Osteocyte (in vitro differentiated cells): ENCODE measurements around the gene APOBEC3F. TPM values are rescaled to one million over a fixed set of nuclear protein-coding genes. Genes with fewer than 3 reads are reported as not detected.

Experiments
- DNase-seq: peaks from one replicate; pipeline ENCODE4 v3.0.0; 2021; ENCODE audit warnings: mixed read lengths; ENCODE audit not compliant: unreplicated experiment; ENCODE audit errors: extremely low spot score
- H3K27ac Mint-ChIP-seq: one replicate; pipeline ENCODE4 v1.8.0; 2021; ENCODE audit warnings: mild to moderate bottlenecking, mixed read lengths; ENCODE audit not compliant: unreplicated experiment
- H3K27me3 Mint-ChIP-seq: one replicate; pipeline ENCODE4 v1.8.0; 2021; ENCODE audit warnings: mixed read lengths; ENCODE audit not compliant: unreplicated experiment
- H3K36me3 Mint-ChIP-seq: one replicate; pipeline ENCODE4 v1.8.0; 2021; ENCODE audit warnings: mixed read lengths; ENCODE audit not compliant: unreplicated experiment
- H3K4me1 Mint-ChIP-seq: one replicate; pipeline ENCODE4 v1.8.0; 2021; ENCODE audit warnings: mixed read lengths; ENCODE audit not compliant: unreplicated experiment
- H3K4me3 Mint-ChIP-seq: one replicate; pipeline ENCODE4 v1.8.0; 2021; ENCODE audit warnings: mild to moderate bottlenecking, moderate library complexity, mixed read lengths; ENCODE audit not compliant: unreplicated experiment
- H3K9me3 Mint-ChIP-seq: one replicate; pipeline ENCODE4 v1.8.0; 2021; ENCODE audit warnings: mixed read lengths; ENCODE audit not compliant: unreplicated experiment
- total RNA-seq: library from RNA; stranded (reverse); gene quantifications from 2 replicates; pipeline ENCODE4 v1.2.1, GENCODE V29; 2021
- TF ChIP-seq, protein P1 (sequence below): fragments of 200-600 bp; sonication (generic); IDR thresholded peaks from 2 replicates; pipeline ENCODE4 v1.5.0; 2021; ENCODE audit warnings: antibody characterized with exemption, mild to moderate bottlenecking, moderate library complexity

APOBEC3F gene
- total RNA-seq, 1 donor from 2014 or later: 9.9 TPM

DNA sequence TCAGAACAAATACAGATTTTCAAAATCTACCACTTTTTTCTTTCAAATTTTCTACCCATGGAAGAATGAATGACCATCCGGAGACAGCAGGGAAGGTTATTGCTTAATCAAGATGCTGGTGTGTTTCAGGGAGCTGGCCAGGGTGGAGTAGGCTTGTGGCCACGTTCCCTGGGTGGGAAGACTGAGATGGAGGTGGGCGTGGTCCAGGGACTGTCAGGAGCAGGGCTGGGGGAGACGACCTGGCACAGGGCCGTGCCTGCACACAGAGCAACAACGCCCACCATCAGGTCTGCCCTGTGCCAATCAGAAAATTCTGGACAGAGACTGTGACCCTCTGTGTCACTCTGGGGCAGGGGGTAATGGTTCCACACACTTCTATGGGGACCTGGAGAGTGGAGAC lies 49.3 kb downstream of the APOBEC3F start:
- peaks cover 22% of the 10 kb centered on the region for H3K27me3 Mint-ChIP-seq

DNA sequence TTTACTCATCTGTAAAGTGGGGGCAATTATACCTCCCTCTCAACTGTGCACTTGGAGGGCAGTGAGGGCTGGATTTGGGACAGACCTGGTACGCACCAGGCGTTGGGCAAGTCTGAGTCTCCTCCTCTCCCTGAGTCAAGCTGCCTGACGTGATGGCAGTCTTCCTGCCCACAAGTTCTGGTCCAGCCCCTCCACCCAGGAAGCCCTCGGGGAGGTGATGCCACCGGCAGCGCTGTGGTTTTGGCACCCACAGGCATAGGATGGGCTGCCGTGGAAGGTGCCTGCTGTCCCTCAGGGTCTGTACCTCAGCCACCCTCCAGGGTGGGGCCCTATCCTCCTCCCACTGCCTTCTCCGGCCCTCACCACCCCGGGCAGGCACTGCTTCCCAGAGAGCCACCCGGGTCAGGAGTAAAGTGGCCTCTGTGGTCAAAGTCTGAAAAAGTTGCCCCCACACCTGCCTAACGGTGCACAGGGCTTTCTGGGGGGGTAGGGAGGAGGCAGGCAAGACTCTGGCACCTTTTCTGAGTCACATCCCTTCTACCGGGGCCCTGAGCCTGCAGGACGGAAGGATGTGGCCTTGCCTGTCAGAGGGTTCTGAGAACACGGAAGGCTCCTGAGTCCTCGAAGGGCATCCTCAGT lies 49.9 kb downstream of the APOBEC3F start:
- Mint-ChIP-seq H3K27me3 (peaks cover 22% of the 10 kb centered on the region), H3K4me3 (no peak overlapping the region), H3K4me1 (peaks cover 6% of the 10 kb centered on the region), H3K27ac (no peak overlapping the region), H3K36me3 (no peaks in the 10 kb centered on the region), H3K9me3 (no peaks in the 10 kb centered on the region)
- TF ChIP-seq, protein P1, sequence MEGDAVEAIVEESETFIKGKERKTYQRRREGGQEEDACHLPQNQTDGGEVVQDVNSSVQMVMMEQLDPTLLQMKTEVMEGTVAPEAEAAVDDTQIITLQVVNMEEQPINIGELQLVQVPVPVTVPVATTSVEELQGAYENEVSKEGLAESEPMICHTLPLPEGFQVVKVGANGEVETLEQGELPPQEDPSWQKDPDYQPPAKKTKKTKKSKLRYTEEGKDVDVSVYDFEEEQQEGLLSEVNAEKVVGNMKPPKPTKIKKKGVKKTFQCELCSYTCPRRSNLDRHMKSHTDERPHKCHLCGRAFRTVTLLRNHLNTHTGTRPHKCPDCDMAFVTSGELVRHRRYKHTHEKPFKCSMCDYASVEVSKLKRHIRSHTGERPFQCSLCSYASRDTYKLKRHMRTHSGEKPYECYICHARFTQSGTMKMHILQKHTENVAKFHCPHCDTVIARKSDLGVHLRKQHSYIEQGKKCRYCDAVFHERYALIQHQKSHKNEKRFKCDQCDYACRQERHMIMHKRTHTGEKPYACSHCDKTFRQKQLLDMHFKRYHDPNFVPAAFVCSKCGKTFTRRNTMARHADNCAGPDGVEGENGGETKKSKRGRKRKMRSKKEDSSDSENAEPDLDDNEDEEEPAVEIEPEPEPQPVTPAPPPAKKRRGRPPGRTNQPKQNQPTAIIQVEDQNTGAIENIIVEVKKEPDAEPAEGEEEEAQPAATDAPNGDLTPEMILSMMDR: no peak
- no peak for DNase-seq

More for the DNA sequence above, 49.3 kb downstream of the APOBEC3F start:
- no peak for DNase-seq
- TF ChIP-seq, protein P1: no peak
- H3K36me3 Mint-ChIP-seq: no peaks in the 10 kb centered on the region
- peaks cover 6% of the 10 kb centered on the region for H3K4me1 Mint-ChIP-seq
- no peaks in the 10 kb centered on the region for H3K9me3 Mint-ChIP-seq
- no peak overlapping the region for H3K4me3 Mint-ChIP-seq
- no peak overlapping the region for H3K27ac Mint-ChIP-seq

DNA sequence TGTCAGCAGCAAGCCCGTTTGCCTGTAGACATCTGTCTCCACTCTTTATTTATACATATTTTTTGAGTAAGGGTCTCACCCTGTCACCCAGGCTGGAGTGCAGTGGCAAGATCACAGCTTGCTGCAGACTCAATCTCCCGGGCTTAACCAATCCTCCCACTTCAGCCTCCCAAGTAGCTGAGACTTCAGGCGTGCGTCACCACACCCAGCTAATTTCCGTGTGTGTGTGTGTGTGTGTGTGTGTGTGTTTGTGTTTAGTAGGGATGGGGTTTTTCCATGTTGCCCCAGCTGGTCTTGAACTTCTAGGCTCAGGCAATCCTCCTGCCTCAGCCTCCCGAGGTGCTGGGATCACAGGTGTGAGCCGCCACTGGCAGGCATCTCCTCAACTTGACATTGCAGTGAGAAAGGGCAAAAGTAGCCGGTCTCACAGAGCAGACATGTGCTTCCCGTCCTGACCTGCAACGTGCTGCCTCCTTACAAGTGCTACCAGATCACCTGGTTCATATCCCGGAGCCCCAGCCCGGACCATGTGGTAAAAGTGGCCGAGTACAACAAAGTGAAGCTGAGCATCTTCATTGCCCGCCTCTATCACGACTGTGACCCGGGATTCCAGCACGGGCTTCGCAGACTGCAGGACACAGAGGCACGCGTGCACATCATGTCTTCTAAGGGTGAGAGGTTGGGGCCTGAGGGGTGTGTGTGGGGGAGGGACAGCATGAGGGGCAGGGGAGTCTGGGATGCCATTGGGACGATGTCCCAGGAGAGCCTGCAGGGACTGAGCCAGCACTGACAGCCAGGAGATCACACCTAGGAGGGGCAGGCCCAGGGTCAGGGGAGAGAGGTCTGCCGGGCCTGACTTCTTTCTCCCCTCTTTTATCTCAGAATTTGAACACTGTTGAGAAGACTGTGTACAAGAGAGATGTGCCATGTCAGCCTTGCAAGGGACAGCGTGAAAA lies 50.7 kb downstream of the APOBEC3F start:
- no peak for DNase-seq
- no peak overlapping the region for H3K4me3 Mint-ChIP-seq
- TF ChIP-seq, protein P1: no peak
- H3K4me1 Mint-ChIP-seq: peaks cover 6% of the 10 kb centered on the region
- H3K27me3 Mint-ChIP-seq: peaks cover 21% of the 10 kb centered on the region
- no peaks in the 10 kb centered on the region for H3K36me3 Mint-ChIP-seq
- H3K27ac Mint-ChIP-seq: no peak overlapping the region
- H3K9me3 Mint-ChIP-seq: no peaks in the 10 kb centered on the region

DNA sequence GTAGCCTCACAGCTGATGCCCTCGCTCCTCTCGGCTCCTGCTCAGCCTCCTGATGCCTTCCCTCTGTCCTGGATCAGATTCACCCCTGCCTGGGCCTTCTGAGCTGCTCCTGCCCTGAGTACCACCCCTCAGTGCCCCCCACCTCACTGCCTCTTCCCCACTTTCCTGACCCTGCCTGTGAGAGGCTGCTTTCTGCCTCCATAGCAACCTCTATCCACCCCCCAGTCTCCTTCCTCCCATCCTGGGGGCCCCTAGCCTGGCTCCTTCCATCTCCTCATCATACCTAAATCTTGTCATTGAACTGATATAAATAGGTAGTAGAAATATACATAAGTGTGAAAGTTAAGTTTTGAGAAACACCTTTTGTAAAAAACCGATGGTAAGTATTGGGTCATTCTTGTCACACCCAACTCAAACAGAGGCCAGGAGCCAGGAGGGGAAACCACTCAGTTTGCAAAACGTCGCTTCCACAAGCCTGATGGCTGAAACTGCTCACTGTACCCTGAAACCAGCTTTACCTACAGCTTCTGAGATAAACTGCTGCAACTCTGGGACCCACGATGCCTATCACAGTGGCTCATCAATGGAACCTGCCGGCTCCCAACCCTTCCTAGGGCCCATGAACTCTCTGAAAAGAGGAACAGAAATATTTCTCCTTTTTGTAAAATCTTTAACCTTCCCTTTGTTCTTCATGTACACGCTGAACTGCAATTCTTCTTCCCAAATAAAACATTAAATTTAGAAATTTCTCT lies 51.6 kb downstream of the APOBEC3F start:
- Mint-ChIP-seq H3K9me3 (no peaks in the 10 kb centered on the region), H3K36me3 (no peaks in the 10 kb centered on the region)
- no peak for DNase-seq

More for the DNA sequence above, 51.6 kb downstream of the APOBEC3F start:
- peaks cover 7% of the 10 kb centered on the region for H3K4me1 Mint-ChIP-seq
- peaks cover 20% of the 10 kb centered on the region for H3K27me3 Mint-ChIP-seq
- H3K4me3 Mint-ChIP-seq: no peak overlapping the region
- TF ChIP-seq, protein P1: no peak
- no peak overlapping the region for H3K27ac Mint-ChIP-seq
